Mucosa of gallbladder (tissue), 1 donor: ENCODE measurements around the gene CTBP2. TPM values are rescaled to one million over a fixed set of nuclear protein-coding genes. Genes with fewer than 3 reads are reported as not detected.

Source experiments
- DNase-seq: peaks from one replicate; pipeline ENCODE4 v3.0.0-alpha.2; 2020; ENCODE audit warnings: low spot score
- total RNA-seq: library from RNA; stranded (reverse); gene quantifications from one replicate; pipeline ENCODE4 v1.2.1, GENCODE V29; 2021
- donor health status: DM: no; HTN: no; CAD: no.

CTBP2 gene
- total RNA-seq, 1 donor from 2014 or later: 99.5 TPM

DNA sequence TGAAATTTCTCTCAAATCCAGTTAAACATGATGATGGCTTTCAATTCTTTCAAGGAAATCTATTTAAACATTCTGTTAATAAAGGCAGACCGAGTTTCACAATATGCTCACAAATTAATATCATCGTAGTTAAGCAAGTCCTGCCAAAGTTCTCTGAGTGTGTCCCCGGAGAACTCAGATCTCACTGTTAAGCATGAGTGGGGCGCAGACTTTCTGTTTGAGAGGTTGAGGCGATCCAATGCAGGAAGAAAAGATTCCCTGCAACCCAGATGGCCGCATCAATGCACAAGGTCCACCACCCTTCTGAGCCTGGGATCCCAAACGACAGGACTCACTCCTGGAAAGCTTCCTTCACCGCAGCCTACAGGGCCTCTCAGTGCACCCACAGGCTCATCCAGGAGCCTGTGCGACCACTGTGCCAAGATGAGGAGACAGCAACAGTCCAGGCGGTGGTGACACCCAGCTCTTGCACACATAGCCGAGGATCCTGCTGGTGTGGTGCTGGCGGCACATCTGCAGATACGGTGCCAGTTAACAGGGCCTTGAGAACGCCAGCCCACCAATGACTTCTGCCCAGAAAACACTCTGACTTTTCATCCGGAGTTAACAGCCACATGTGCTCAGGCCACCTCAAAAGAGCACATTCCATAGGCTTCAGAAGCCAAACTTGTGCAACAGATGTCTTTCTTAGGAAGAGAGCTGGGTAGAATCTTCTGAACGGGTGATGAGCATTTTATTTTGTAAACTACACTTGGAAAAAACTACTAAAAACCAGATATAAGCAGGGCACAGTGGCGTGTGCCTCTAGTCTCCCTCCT is 116.3 kb downstream of the CTBP2 start:
- no peak for DNase-seq

DNA sequence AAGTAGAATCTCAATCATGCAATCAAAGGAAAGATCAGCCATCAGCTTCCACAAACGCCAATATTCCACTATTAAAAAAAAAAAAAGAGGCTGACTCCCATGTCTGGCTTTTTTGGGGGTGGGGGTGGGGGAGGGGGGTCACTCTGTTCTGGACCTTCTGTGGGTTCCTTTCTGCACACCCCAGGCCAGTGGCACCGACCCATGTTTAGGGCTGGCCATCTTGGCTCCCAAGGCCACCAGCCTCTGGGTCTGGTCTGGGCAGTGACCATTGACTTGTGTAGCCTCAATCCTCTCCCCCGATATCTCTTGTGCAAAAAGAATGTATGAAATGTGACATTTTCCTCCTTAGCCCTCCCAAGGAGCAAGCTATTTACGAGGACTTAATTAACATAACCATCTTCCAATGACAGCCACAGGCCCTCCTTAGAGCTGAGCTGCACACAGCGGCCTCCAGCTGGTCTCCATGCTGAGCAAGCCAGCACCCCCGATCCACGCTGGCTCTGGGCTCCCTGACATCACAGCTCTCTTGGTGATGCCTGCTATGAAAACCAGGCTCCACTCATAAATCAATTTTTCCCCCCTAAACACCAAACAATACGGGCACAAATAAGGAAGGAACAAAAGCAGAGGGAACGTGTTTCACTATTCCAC is 118.4 kb downstream of the CTBP2 start:
- no peak for DNase-seq

DNA sequence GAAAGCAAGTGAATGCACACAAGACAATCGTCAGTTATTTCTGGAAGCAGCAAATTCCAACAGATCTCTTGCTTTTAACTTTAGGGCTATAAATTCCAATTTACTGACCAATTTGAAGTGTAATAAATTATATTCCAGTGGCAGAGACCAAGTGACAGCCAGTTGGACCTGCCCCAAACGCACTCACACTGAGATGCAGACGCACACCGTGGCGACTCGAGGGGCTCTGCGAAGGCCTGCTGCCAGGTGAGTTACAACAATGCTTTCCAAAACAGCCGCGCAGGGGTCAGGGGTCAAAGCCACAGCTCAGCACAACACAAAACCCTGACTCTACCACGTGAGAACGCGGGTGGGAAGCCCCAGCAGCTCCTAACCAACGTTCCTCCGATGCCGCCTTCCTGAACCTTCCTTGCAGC is 121.0 kb downstream of the CTBP2 start:
- no peak for DNase-seq

DNA sequence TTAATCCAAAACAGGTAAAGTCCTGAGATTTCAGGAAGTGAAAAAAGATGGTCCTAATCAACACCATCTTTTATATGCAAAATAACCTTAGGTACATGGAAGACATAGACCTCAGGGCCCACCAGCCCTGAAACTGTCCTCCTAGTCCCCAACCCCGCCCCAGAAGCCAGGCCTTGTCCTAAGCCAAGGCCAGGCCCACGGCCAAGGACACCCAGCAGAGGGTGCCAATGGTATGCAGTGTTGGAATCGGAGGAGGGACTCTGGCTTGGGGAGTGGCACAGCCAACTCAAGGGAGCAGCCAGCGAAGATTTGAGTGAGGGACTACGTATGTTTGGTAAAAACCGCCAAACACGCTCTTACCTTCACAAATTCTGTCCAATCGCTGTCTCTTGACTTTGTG is 121.7 kb downstream of the CTBP2 start:
- DNase-seq: peak; percentile 52

DNA sequence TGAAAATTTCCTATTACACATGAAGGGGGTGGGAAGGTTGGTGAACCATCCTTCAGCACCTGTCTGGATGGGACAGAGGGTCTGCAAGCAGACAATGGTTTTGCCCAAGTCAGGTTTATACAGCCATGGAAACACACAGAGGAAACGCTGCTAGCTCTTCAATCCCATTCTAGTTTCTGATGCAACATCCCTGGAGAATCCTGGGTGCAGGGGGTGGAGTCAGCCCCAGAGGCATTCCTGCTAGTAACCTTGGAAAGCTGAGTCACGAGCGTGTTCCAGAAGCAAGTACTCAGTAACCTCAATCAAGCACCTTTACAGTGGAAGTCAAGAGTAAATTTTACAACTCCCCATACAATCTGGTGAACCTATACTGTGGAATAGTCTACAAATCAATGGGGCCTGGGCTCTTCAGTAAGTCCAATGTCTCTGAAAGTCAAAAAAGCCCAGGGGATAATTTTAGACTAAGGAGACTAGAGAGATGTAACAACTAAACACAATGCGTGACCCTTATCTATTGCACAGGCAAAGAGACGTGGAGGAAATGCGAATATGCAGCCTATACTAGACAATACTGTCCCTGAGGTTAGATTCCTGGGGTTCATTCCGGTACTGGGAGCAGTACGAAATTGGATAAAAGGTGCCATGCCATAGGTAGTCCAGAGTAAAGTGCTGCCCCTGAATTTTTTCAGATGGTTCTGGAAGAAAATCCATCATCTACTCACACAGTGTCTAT is 123.1 kb downstream of the CTBP2 start:
- peak; percentile 60 for DNase-seq

DNA sequence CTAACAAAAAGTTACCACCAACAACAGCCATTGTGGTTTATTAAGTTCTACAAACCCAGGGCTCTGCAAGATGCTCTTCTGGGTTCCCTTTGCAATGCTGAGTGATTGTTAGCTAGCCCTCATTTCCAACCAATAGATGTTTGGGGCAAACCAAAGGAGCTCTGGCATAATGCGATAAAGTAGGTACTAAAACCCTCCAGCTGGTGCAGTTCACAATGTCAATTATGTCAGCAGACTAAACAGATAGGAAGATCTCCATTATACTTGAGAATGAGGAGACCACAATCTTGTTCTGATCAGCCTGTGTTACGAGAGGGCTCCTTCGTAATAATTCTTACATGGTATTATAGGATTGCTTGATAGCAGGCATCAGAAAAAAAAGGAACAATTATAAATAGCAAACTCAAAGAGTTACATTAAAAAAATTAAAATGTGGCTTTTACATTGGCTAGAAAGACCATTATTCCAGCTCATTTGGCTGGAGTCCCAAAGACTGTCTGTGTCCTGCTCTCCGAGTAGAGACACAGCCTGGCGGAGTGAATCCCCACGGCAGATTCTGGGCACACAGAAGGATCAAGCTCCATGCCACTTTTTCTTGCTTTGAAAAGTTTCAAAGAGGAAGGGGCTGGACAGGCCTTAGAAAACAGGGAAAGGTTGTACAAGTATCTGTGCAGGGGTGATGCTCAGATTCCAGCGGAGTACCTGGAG is 124.6 kb downstream of the CTBP2 start:
- no peak for DNase-seq

DNA sequence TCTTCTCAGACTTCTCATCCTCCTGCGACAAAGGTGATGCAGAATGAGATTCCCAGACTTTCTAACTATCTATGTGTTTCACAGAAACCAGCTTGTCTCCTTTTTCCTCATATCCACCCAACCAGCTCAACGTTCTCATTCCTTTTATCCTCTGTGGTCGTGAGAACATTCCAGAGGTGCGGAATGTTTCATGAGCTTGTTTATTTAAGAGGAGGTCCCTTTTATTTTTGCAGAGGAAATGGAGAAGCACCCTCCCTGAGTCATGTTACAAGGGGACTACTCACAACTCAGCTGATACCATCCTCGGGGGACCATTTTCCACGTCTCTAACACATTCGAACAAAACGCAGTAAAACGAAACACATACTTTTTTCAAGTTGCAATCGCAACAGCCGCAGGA is 125.2 kb downstream of the CTBP2 start:
- no peak for DNase-seq

DNA sequence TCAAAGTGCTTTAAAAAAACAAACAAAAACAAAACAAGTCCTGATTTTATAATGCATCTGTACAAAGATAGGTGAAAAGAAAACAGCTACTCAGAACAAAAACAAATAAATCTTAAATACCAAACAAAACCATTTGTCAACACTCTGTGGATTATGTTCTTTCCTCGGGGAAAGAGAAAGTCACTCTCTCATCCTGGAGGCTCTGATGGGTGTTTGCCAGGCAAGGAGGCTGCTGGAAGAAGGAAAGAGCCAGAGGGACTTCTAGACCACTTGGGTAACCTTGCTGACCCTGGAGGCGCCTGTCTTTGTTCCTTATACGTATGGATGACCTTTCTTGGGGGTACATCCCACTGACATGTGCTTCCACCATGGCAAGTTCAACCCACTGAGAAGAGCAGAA is 125.7 kb downstream of the CTBP2 start:
- DNase-seq: no peak

DNA sequence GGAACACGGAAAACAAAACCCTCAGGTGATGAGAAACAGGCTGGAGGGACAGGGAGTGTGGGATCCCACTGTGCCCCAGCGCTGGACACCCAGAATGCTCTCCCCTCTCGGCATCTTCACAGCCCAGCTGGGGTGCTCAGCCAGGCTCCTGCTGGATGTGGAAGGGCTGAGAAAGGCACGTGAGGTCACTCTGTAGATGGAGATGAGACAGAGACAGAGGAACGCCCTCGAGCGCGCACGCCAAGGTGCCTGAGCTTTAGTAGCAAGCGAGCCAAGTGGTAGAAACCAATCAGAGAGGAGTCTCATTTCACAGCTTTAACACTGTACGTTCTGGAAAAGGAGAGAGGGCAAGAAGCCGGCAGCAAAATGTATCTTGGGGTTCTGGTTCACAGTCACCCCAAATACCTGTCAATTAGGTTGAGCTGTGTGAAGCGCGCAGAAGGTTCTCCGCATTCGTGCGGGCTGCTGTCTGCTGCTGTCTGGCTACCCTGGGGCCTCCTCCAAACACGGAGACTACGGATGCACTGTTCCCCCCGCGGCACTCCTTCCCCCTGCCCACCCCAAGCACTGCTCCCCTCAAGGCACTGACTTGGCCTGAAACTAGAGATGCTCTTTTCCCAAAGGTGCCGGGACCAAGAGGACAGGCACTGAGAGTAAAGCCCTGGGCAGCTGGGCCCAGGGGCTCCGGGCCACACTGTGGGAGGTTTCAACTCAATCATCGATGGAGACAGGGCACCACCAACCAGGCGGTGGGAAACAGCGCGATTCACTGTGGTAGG is 127.0 kb downstream of the CTBP2 start:
- no peak for DNase-seq

DNA sequence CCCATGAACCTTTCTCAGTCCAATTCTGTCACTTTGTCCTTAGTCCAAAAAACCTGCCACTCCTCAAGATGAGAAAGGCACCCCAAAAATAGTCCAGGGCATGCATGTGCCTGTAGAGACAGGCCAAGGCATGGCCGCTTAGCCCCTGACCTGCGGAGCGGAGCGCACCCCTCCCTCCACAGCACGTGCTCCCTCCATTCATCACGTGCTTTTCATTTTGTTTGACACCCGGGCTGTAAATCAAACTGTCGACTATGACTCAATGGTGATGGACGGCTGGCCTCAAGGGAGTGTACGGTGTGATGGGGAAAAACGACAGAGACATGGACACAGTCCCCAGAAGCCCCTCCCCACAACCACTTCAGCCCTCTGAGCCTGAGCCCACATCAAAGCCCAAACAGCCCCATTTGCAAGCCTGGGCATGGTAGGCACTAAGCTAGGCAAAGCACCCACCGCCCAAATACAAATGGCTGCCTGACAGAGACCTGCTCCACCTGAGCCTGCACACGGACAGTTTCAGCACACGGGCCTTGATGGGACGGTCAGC is 127.8 kb downstream of the CTBP2 start:
- DNase-seq: no peak

DNA sequence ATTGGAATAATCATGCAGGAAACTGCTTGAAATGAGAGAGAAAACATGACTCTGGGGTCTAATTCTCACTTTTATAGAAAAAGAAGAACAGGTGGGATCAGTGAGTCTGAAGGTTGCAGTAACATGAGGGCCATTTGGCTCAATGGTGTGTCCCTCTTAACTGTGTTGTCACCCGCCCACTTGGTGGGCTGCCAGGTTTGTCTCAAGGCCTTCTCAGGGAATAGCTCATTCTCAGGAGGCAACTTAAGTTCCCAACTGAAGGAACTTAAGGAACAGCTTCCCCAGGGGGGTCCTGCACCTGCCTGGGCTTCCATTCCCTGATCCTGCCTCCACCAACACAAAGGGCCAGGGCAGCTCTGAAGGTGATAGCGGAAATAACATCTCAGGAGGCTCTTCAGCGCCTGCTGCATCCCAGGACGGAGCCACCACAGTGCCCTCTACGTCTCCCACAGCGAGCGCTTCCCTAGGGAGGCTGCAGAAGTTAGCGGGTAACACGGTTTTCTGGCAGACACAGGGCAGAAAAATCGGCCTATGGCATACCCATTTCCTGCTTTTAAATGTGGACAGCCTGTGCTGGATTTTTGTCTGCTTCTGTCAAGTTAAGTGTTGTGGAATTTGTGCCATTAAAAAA is 129.7 kb downstream of the CTBP2 start:
- DNase-seq: no peak

DNA sequence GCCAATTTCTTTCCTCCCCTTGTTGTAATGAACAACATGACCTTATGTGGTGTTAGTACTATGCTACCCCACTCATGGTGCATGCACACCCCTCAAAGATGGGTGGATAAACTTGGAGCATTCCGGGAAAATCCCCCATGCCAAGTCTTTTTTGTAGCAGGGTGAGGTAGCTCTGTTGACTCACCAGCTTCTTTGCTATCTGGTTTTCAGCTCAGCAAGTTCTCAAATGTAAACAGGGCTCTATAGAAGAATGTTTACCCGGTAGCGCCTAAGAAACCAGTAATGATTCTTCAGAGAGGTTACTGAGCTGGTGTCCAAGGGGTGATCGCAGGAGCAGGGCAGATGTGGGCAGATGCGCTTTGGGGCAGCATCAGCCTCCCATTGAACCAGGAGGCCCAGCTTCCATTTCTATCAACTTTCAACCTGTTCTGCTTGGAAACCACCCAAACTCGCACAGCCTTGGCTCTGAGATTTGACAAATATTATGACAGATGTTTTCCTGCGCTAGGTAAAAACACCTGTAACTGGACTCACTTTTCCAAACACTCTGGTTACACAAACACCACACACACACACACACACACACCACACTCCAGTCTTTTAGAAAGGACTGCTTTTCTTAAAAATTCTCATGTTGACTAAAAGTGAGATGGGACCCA is 130.7 kb downstream of the CTBP2 start:
- DNase-seq: no peak

DNA sequence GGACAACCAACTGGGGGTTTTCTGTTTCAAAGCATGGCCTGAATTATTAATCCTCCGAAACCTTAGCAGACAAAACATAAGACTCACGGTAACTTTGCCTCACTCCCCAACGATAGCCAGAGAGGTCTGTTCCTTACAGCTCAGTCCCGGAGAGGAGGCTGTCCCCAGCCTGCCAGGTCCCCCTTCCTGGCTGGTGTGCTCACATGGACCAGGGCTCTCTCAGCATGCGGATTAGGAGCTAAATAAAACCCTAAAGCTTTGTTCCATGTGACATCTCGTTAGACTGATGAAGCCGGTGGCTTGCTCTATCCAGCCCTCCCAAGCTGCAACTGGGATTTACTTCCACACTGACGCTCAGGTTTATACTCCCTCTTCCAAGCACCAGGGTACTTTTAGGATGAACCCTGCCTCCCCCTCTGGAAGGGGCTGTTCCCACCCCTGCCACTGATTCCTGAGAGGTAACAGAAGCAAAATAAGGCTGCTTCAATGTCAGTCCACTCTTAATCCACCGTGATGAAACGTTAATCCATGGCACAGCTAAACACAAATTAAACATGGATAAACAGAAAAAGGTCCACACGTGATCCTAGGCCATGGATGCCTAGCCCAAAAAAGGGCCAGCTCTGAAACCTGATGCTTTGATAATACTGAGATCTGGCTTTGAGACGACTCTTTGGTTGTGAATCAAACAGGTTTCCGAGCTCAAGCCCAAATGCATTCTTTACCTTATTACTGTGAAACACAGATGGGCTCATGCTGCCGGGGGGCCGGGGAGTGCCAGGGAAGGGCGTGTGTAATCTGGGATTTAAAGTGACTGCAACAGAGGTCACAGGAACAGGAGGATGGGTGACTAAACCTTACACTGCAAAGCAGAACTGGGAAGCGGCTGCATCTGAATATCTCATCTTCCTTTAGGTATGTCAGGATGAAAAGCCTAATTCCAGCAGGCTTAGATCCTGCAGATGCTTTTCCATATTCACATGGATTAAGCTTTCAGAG is 132.2 kb downstream of the CTBP2 start:
- no peak for DNase-seq

DNA sequence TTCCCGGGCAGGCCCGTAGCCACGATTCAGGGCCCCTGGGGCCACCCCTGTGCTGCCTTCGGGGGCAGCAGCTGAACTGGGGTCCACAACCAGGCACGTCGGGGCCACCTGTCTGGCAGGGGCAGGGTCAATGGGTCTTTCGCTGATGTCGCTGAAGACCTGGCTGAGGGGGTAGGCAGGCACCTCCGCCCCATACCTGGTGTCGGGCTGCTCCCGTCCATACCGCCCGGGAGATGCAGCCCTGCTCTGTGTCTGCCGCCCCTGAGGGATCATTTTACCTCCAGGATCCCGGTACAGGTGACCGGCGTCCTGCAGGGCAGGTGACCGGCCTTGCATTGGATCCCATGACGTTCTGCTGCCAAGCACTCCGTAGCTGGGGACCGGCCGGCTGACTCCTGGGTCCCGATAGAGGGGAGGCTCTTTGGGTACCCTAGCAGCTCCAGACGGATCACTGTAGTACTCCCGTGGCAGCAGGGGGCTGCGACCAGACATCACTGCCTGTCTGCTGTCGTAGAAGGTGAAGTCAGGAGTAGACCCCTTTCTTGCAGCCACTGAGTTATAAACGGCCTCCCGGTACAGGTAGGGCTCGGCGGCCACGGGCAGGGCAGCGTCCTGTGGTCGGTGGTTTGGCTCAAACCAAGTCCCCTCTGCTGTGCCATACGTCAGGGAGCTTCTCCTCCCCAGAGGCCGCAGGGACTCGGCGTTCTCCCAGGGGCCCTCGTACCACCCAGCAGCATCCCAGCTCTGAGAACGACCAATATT is 133.2 kb downstream of the CTBP2 start:
- no peak for DNase-seq

DNA sequence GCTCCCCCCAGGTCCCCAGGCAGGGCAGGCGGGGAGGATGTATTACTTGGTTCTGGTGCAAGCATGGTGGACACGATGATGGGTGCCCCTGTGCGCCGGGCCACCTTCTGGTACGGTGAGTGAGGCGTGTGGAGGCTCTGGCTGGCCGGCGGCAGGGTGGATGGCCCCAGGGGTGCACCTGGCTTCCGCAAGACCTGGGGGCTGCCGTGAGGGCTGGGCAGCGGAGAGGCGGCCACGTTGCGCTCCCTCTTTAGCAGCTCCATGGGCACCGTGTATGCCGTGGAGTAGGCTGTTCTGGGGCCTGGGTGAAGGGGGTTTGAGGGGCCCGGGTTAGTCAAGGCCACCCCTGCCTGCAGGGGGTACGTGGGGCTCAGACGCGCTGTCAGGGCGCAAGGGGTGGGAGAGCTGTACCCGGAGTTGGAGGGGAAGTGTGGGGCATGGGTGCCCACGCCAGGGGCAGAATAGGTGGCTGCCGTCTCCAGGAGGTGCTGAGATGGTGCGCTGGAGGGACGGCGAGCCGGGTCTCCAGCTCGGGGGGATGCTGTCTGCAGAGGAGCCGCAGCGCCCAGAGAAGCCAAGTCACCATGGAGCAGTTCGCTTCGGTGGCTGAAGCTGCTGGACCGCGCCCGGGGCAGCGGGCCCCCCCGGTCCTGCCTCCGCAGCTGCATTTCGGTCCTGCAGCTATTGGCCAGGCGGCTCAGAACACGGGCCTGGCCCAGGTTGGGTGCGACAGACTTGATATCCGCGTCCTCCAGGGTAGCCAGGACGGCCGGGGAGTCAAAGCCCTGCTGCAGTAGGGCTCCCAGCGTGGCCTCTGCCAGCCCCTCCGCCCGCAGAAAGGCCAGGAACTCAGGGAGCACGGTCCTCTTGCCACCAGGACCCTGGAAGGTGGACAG is 134.1 kb downstream of the CTBP2 start:
- DNase-seq: no peak

DNA sequence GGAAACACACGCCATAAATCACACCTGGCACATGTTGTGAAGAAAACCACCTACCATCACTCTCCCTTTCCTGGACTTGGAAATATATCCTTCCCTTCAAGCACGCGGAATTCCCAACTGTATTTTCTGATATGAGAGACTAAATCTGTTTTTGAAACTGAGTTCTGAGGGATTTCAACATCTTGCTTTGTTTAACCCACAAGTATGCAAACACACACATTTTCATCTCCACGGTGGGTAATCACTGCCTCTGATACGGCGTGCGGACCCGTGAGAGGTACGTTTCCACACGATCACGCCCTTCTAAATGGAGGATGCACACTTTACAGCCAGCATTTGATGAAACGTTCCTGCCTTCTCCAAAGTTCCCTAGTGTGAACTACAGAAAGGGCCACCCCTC is 135.0 kb downstream of the CTBP2 start:
- no peak for DNase-seq
